CD14-positive monocyte (primary cell): ENCODE results near the gene C22orf39. TPM values are rescaled to one million over a fixed set of nuclear protein-coding genes. Genes with fewer than 3 reads are reported as not detected.

Source experiments
- DNase-seq, 3 donors: peaks; one replicate each; pipeline ENCODE4 v3.0.0-alpha.2; 2011 to 2022
- H2AFZ ChIP-seq: 2 replicates; pipeline ENCODE4 v1.6.0; 2012; ENCODE audit warnings: mild to moderate bottlenecking, low read depth, low read length, inconsistent platforms; ENCODE audit not compliant: insufficient read depth, poor library complexity, severe bottlenecking
- H3K27ac ChIP-seq, 2 donors: 1 replicate in 1 of 2; 2 replicates in 1 of 2; pipeline ENCODE4 v1.5.1; 2012 to 2013; ENCODE audit warnings: low read length in 2 of 2, control low read depth in 1 of 2, inconsistent platforms in 1 of 2, low read depth in 1 of 2, mild to moderate bottlenecking in 1 of 2
- H3K27me3 ChIP-seq, 2 donors: one replicate each; pipeline versions ENCODE4 v1.6.0 to v1.6.1; 2011 to 2013; ENCODE audit warnings: low read length in 2 of 2; ENCODE audit not compliant: control insufficient read depth in 2 of 2, insufficient read depth in 2 of 2
- H3K36me3 ChIP-seq, 2 donors: replicated peaks in 1 of 2; 1 replicate in 1 of 2; 2 replicates in 1 of 2; pipeline versions ENCODE4 v1.5.1 to v1.6.1; 2012 to 2013; ENCODE audit warnings: low read length in 2 of 2, control low read depth in 1 of 2, inconsistent platforms in 1 of 2, mild to moderate bottlenecking in 1 of 2; ENCODE audit not compliant: insufficient read depth in 2 of 2, control insufficient read depth in 1 of 2
- H3K4me1 ChIP-seq, 2 donors: 1 replicate in 1 of 2; 2 replicates in 1 of 2; pipeline versions ENCODE4 v1.5.1 to v1.6.1; 2012 to 2013; ENCODE audit warnings: low read length in 2 of 2, control low read depth in 1 of 2, inconsistent platforms in 1 of 2, mild to moderate bottlenecking in 1 of 2, moderate library complexity in 1 of 2; ENCODE audit not compliant: insufficient read depth in 2 of 2, control insufficient read depth in 1 of 2
- H3K4me2 ChIP-seq: replicated peaks from 2 replicates; pipeline ENCODE3; 2012; ENCODE audit warnings: low read length, moderate library complexity, mild to moderate bottlenecking; ENCODE audit not compliant: poor library complexity, severe bottlenecking; ENCODE audit errors: extremely low read depth
- H3K4me3 ChIP-seq, 3 experiments: fragments of 200-600 bp in 1 of 3; sonication (generic) in 1 of 3; replicated peaks in 1 of 3; 1 replicate in 2 of 3; 2 replicates in 1 of 3; pipeline ENCODE4 v1.5.1; 2011 to 2013; ENCODE audit warnings: low read length in 3 of 3, mild to moderate bottlenecking in 3 of 3, control low read depth in 2 of 3, low read depth in 2 of 3, inconsistent platforms in 1 of 3, moderate library complexity in 1 of 3
- H3K79me2 ChIP-seq: 2 replicates; pipeline ENCODE4 v1.6.0; 2012; ENCODE audit warnings: mild to moderate bottlenecking, control low read depth, inconsistent platforms, low read length, moderate library complexity; ENCODE audit not compliant: insufficient read depth
- H3K9ac ChIP-seq: 2 replicates; pipeline ENCODE4 v1.6.0; 2017; ENCODE audit warnings: low read length, mild to moderate bottlenecking; ENCODE audit not compliant: insufficient read depth, poor library complexity, severe bottlenecking
- H3K9me3 ChIP-seq, 2 donors: replicated peaks in 1 of 2; 1 replicate in 1 of 2; 2 replicates in 1 of 2; pipeline versions ENCODE4 v1.5.1 to v1.6.1; 2012 to 2013; ENCODE audit warnings: low read length in 2 of 2, control low read depth in 1 of 2; ENCODE audit not compliant: control insufficient read depth in 1 of 2, insufficient read depth in 1 of 2
- H4K20me1 ChIP-seq: 2 replicates; pipeline ENCODE4 v1.6.0; 2012; ENCODE audit warnings: mild to moderate bottlenecking, low read length, control low read depth, moderate library complexity; ENCODE audit not compliant: insufficient read depth
- H3K27ac Mint-ChIP-seq, 7 donors: one replicate each; pipeline ENCODE4 v1.8.0; 2020; ENCODE audit warnings: mild to moderate bottlenecking in 7 of 7, mixed read lengths in 7 of 7, moderate library complexity in 6 of 7, inconsistent platforms in 2 of 7
- H3K27me3 Mint-ChIP-seq, 3 donors: one replicate each; pipeline ENCODE4 v1.8.0; 2021 to 2022; ENCODE audit warnings: low read depth in 3 of 3, mild to moderate bottlenecking in 3 of 3, mixed read lengths in 3 of 3, moderate library complexity in 3 of 3, inconsistent platforms in 1 of 3
- H3K36me3 Mint-ChIP-seq, 2 donors: one replicate each; pipeline ENCODE4 v1.8.0; 2020; ENCODE audit warnings: mixed read lengths in 2 of 2, inconsistent platforms in 1 of 2, mild to moderate bottlenecking in 1 of 2
- H3K4me1 Mint-ChIP-seq: one replicate; pipeline ENCODE4 v1.8.0; 2020; ENCODE audit warnings: mild to moderate bottlenecking, mixed read lengths
- H3K4me3 Mint-ChIP-seq, 2 donors: one replicate each; pipeline ENCODE4 v1.8.0; 2020; ENCODE audit warnings: mild to moderate bottlenecking in 2 of 2, mixed read lengths in 2 of 2, moderate library complexity in 1 of 2
- H3K9me3 Mint-ChIP-seq, 7 donors: one replicate each; pipeline ENCODE4 v1.8.0; 2020 to 2022; ENCODE audit warnings: mixed read lengths in 7 of 7, mild to moderate bottlenecking in 6 of 7, moderate library complexity in 6 of 7, inconsistent platforms in 2 of 7
- WGBS: methylation state at CpG from one replicate; pipeline ENCODE4 v1.1.5; 2013; ENCODE audit warnings: missing lambda C conversion rate; ENCODE audit not compliant: insufficient coverage; 5-methylcytosine and 5-hydroxymethylcytosine counted together
- intact Hi-C, 2 donors: fragments of 100-400 bp; cut with micrococcal nuclease; formaldehyde crosslinking; loops; one replicate each; pipeline versions ENCODE4 v1.15.0 to v1.15.1; 2023
- polyA plus RNA-seq, 3 donors: library from polyadenylated mRNA; depleted of rRNA in 1 of 3; unstranded in 2 of 3; stranded (reverse) in 1 of 3; fragments of 300-500 nt in 2 of 3; fragments of >200 nt in 1 of 3; fragmentation: Illumina TruSeq in 2 of 3; gene quantifications; 1 replicate in 2 of 3; 2 replicates in 1 of 3; pipeline ENCODE4 v1.2.3, GENCODE V29; 2012 to 2021
- TF ChIP-seq, protein P1 (sequence below): fragments of 200-600 bp; IDR thresholded peaks from one replicate; pipeline ENCODE4 v1.8.0; 2022; ENCODE audit warnings: antibody characterized with exemption, mild to moderate bottlenecking

The C22orf39 gene
- polyA plus RNA-seq, 3 donors, result 21.2 to 40.3 (median 38.4) TPM

- Histone ChIP-seq H4K20me1 (peaks cover 50% of the 10 kb centered on the region), H2AFZ (no peak overlapping the region), H3K4me3 (no peak overlapping the region), H3K36me3 (peaks cover 85 to 95% of the 10 kb centered on the region in 2 donors), H3K4me1 (no peaks in the 10 kb centered on the region), H3K9ac (no peak overlapping the region), H3K27me3 (no peaks in the 10 kb centered on the region), H3K4me2 (no peak overlapping the region), H3K79me2 (peaks cover 19% of the 10 kb centered on the region), H3K9me3 (no peaks in the 10 kb centered on the region), H3K27ac (no peak overlapping the region)
- H3K36me3 Mint-ChIP-seq, result peaks cover 83 to 92% of the 10 kb centered on the region in 2 donors
- intact Hi-C loops, result loop anchor here in 1 of 2 donors (10.0 kb wide), 2 partner anchors 177 to 383 kb away; partner anchors contain the start of genes CLTCL1, GNB1L and RTL10
- whole genome bisulfite sequencing, result 100% methylated on average over 4 of the region's 11 CpGs
- H3K4me3 Mint-ChIP-seq, result no peak overlapping the region
- no peak for DNase-seq
- peaks cover 2% of the 10 kb centered on the region for H3K4me1 Mint-ChIP-seq
- TF ChIP-seq, protein P1, sequence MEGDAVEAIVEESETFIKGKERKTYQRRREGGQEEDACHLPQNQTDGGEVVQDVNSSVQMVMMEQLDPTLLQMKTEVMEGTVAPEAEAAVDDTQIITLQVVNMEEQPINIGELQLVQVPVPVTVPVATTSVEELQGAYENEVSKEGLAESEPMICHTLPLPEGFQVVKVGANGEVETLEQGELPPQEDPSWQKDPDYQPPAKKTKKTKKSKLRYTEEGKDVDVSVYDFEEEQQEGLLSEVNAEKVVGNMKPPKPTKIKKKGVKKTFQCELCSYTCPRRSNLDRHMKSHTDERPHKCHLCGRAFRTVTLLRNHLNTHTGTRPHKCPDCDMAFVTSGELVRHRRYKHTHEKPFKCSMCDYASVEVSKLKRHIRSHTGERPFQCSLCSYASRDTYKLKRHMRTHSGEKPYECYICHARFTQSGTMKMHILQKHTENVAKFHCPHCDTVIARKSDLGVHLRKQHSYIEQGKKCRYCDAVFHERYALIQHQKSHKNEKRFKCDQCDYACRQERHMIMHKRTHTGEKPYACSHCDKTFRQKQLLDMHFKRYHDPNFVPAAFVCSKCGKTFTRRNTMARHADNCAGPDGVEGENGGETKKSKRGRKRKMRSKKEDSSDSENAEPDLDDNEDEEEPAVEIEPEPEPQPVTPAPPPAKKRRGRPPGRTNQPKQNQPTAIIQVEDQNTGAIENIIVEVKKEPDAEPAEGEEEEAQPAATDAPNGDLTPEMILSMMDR, result no peak
- no peak overlapping the region for H3K27ac Mint-ChIP-seq
- no peaks in the 10 kb centered on the region for H3K9me3 Mint-ChIP-seq
- peaks cover 0 to 5% (median 0%) of the 10 kb centered on the region in 3 donors for H3K27me3 Mint-ChIP-seq
Measured at GRCh38 chr22:19471572-19471971, 24.1 kb upstream of the C22orf39 start.

GRCh38 chr22:19470010-19470409 is 22.5 kb upstream of the C22orf39 start:
- H4K20me1 ChIP-seq, result peaks cover 36% of the 10 kb centered on the region
- H3K27me3 Mint-ChIP-seq, result peaks cover 0 to 5% (median 0%) of the 10 kb centered on the region in 3 donors
- H3K4me1 Mint-ChIP-seq, result no peaks in the 10 kb centered on the region
- H3K4me2 ChIP-seq, result no peak overlapping the region
- H3K9me3 Mint-ChIP-seq, result no peaks in the 10 kb centered on the region
- intact Hi-C loops, result loop anchor here in 1 of 2 donors (10.0 kb wide), 2 partner anchors 175 to 385 kb away; partner anchors contain the start of genes CLTCL1, GNB1L and RTL10
- H2AFZ ChIP-seq, result no peak overlapping the region
- no peaks in the 10 kb centered on the region for H3K9me3 ChIP-seq
- H3K4me3 Mint-ChIP-seq, result no peak overlapping the region
- WGBS, result 100% methylated on average over 2 of the region's 2 CpGs
- no peak overlapping the region for H3K27ac ChIP-seq
- peaks cover 97% of the 10 kb centered on the region in 2 donors for H3K36me3 ChIP-seq
- peaks cover 90 to 96% of the 10 kb centered on the region in 2 donors for H3K36me3 Mint-ChIP-seq
- peaks cover 4% of the 10 kb centered on the region for H3K79me2 ChIP-seq
- H3K4me1 ChIP-seq, result no peaks in the 10 kb centered on the region
- H3K27ac Mint-ChIP-seq, result no peak overlapping the region
- TF ChIP-seq, protein P1, result no peak
- H3K27me3 ChIP-seq, result no peaks in the 10 kb centered on the region
- no peak for DNase-seq
- H3K9ac ChIP-seq, result no peak overlapping the region
- H3K4me3 ChIP-seq, result no peak overlapping the region
